T47D (cell line): Measurements from ENCODE around the gene PPP4R3A.
A peak's percentile ranks its signal among the peaks of the same experiment; 100 is the strongest.

Experiments
- DNase-seq, 2 experiments: peaks; one replicate each; pipeline versions ENCODE4 v3.0.0 to v3.0.0-alpha.2; 2011 to 2012; ENCODE audit warnings: low read depth in 1 of 2, low spot score in 1 of 2
- JUND ChIP-seq: IDR thresholded peaks from 2 replicates; pipeline ENCODE4 v1.6.1; 2012; ENCODE audit warnings: low read depth
- in situ Hi-C: cut with HindIII; loops from 2 replicates; pipeline ENCODE4 v1.10.0; 2016; ENCODE audit warnings: low sequenced_read_pairs, low pct_unique_long_range_greater_than_20kb

Gene PPP4R3A

GRCh38 chr14:91493169-91493568 is 16.9 kb downstream of the PPP4R3A start:
- no peak for DNase-seq
- in situ Hi-C loops: no loop called here
- TF ChIP-seq JUND: no peak

- TF ChIP-seq JUND: no peak
- in situ Hi-C loops: no loop called here
- no peak for DNase-seq
These were observed 25.4 kb downstream of the PPP4R3A start for GRCh38 chr14:91484744-91485143.

DNA sequence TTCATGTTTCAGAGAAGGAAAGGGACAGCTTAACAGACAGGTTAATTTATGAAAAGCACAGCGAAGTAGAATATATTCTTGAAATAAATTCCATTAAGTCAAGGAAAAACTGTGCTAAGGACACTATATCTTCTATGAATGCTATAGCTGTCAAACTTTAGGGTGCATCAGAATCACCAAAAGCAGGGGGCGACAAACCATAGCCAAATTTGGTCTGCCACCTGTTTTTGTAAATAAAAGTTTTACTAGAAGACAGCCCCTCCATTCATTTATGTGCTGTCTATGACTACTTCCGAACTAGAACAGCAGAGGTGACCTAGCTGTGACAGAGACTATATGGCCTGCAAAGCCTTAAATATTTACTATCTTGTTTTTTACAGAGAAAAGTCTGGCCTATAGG is 25.9 kb downstream of the PPP4R3A start:
- peak in 1 of 2 experiments; percentile 12 for DNase-seq
- in situ Hi-C loops: no loop called here
- TF ChIP-seq JUND: no peak

- no peak for DNase-seq
- no peak for TF ChIP-seq JUND
- in situ Hi-C loops: no loop called here
These were observed 27.7 kb downstream of the PPP4R3A start for GRCh38 chr14:91482263-91483013.

- DNase-seq: no peak
- in situ Hi-C loops: no loop called here
- no peak for TF ChIP-seq JUND
These were observed 32.7 kb downstream of the PPP4R3A start for GRCh38 chr14:91477388-91477787.

GRCh38 chr14:91473046-91473445 is 37.1 kb downstream of the PPP4R3A start:
- no peak for DNase-seq
- in situ Hi-C loops: no loop called here
- TF ChIP-seq JUND: no peak

DNA sequence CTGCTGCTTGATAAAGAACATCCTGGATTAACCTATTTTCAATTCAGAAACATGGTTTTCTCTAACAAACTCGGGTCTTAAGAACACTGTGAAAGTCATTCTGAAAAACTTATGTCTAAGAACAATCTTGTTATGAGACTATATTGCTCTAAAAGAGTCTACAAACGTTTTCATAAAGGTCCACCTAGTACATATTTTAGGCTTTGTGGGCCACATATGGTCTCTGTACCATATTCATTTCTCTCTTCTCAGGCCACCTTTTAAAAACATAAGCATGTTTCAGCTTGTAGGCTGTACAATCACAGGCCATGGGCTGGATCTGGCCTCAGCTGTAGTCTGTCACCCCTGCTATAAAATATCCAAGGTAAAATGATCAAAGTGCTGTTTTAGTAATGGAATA is 39.9 kb downstream of the PPP4R3A start:
- TF ChIP-seq JUND: no peak

DNA sequence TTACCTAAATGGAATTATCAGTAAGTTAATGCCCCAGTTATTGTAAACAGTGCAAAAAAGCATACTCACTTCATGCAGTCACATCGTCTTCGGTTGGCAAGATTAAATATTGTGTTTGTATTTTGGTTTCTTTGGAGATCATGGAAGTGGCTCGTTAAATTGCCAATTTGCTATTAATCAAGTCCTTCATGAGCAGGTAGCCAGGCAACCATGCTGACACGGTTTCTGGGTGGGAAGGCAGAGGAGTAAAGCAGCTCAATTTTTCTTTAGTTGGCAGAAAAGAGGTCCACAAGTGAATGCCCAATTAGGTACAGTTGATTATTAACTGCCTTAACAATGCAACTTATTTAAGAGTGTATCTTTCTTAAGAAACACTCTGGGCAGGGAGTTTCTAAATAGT is 43.9 kb downstream of the PPP4R3A start:
- in situ Hi-C loops: no loop called here
- TF ChIP-seq JUND: no peak
- no peak for DNase-seq

More for the DNA sequence above, 39.9 kb downstream of the PPP4R3A start:
- in situ Hi-C loops: no loop called here
- no peak for DNase-seq

- no peak for DNase-seq
- in situ Hi-C loops: no loop called here
- no peak for TF ChIP-seq JUND
These were observed 45.4 kb downstream of the PPP4R3A start for GRCh38 chr14:91464615-91465205.

DNA sequence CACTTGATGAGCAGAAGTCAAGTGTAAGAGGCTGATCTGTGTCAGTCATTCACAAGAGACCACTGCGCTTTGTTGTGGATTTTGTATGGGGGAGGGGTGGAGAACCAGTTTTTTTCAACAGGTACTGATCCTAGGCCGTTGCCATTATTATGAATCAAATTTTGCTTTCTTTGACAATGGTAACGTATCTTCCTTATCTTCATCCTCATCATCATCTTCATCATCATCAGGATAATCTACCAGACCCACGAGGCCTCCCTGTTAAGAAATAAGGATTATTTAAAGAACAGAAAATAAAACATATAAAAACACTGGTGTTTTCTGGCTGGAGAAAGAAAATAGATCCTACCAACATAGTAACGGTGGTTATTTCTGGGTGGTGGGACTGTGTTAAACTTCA is 51.5 kb downstream of the PPP4R3A start:
- TF ChIP-seq JUND: no peak
- DNase-seq: no peak
- in situ Hi-C loops: no loop called here

DNA sequence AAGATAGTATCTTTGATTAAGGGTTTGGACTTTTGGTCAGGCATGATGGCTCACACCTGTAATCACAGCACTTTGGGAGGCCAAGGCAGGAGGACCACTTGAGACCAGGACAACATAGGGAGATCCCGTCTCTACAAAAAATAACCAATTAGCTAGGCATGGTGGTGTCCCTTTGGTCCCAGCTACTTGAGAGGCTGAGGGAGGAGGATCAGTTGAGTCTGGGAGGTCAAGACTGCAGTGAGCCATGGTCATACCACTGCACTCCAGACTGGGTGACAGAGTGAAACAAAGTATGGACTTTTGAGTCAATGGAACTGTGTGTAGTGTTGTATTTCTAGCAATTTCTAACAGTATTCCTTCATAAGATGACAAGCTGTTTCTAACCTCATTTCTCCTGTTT is 53.8 kb downstream of the PPP4R3A start:
- in situ Hi-C loops: no loop called here
- no peak for TF ChIP-seq JUND

DNA sequence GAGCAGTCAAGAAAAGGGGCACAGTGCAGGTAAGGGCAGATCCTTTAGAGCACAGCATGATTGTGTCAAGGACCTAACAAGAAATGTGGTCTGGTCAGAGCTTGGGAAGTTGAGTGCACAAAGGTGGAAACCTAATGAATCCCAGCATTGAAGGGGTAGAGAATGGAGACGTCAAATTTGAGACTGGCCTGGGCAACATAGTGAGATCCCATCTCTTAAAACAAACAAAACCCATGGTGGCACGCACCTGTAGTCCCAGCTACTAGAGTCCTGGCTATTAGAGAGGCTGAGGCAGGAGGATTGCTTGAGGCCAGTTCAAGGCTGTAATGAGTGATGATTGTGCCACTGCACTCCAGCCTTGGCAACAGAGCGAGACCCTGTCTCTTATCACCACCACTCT is 55.5 kb downstream of the PPP4R3A start:
- in situ Hi-C loops: no loop called here
- TF ChIP-seq JUND: no peak
- no peak for DNase-seq

More for the DNA sequence above, 53.8 kb downstream of the PPP4R3A start:
- DNase-seq: no peak

DNA sequence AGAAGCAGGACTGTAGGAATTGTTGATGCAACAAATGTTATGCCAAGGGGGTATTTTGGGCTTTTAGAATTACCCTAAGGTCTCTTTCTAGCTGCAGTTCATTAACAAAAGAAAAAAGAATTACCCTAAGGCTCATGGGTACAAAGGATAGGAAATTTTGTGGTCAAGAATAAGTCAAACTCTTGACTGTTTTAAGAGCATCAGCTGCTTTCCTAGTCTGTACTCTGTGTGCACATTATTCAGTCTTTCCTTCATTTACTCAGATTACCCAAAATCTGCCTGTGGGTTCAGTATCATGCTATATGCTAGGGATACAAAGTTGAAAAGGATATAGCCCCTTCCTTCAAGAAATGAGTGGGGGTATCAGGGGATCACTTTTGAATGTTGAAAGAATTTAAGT is 56.0 kb downstream of the PPP4R3A start:
- in situ Hi-C loops: no loop called here
- no peak for TF ChIP-seq JUND
- no peak for DNase-seq
